ENCODE results near the gene PLEKHG4B.

- no peak for TF ChIP-seq CTCF (IDR thresholded peaks at IDR 0.05; ENCODE audit: poor library complexity, severe bottlenecking)
- no peak for TF ChIP-seq RAD21 (conservative IDR thresholded peaks at IDR 0.05)
- TF ChIP-seq EP300 (conservative IDR thresholded peaks at IDR 0.05; ENCODE audit: poor library complexity, severe bottlenecking), result no peak
- no peak for TF ChIP-seq EZH2 (IDR thresholded peaks at IDR 0.05; ENCODE audit: borderline replicate concordance, insufficient read depth, low read length, poor library complexity, severe bottlenecking)
- no peak for TF ChIP-seq POLR2AphosphoS5 (IDR thresholded peaks at IDR 0.05)
- TF ChIP-seq REST (IDR thresholded peaks at IDR 0.05; ENCODE audit: borderline replicate concordance), result no peak
Measured at GRCh38 chr5:162190-162564, 70.2 kb downstream of the PLEKHG4B start.
